Activated CD4-positive, alpha-beta T cell treated with anti-CD3 and anti-CD28 coated beads for 36 hours (primary cell): ENCODE measurements around the gene NARF. TPM values are rescaled to one million over a fixed set of nuclear protein-coding genes. Genes with fewer than 3 reads are reported as not detected.

Source experiments
- ATAC-seq: fragments of 200-7000 bp; cut with Tn5 transposase; one replicate; pipeline ENCODE4 v1.10.0; 2021; ENCODE audit warnings: mild to moderate bottlenecking, moderate library complexity
- CTCF ChIA-PET: fragments of 350-600 bp; sonication (Branson Sonifier 250); formaldehyde crosslinking; loops from one replicate; lab custom pipeline; 2021; ENCODE audit warnings: antibody characterized with exemption; lab: Charles Lee
- POLR2A ChIA-PET: fragments of 350-600 bp; sonication (Branson Sonifier 250); formaldehyde crosslinking; loops from one replicate; lab custom pipeline; 2021; ENCODE audit warnings: antibody characterized with exemption, inconsistent platforms; lab: Charles Lee
- DNase-seq: peaks from one replicate; pipeline ENCODE4 v3.0.0-alpha.2; 2020
- H3K27ac Mint-ChIP-seq: one replicate; pipeline ENCODE4 v1.8.0; 2021; ENCODE audit warnings: mixed read lengths
- H3K27me3 Mint-ChIP-seq: one replicate; pipeline ENCODE4 v1.8.0; 2021; ENCODE audit warnings: mixed read lengths
- H3K36me3 Mint-ChIP-seq: one replicate; pipeline ENCODE4 v1.8.0; 2021; ENCODE audit warnings: low read depth, mixed read lengths
- H3K4me1 Mint-ChIP-seq: one replicate; pipeline ENCODE4 v1.8.0; 2021; ENCODE audit warnings: mixed read lengths
- H3K4me3 Mint-ChIP-seq: one replicate; pipeline ENCODE4 v1.8.0; 2021; ENCODE audit warnings: mild to moderate bottlenecking, moderate library complexity, mixed read lengths
- H3K9me3 Mint-ChIP-seq: one replicate; pipeline ENCODE4 v1.8.0; 2021; ENCODE audit warnings: low read depth, mixed read lengths
- intact Hi-C, 2 experiments: fragments of 100-400 bp; cut with DNase I in 1 of 2; cut with micrococcal nuclease in 1 of 2; formaldehyde crosslinking; loops; one replicate each; pipeline versions ENCODE4 v1.14.2 to v1.15.1; 2022 to 2024; cut with DNase I, micrococcal nuclease
- total RNA-seq, 2 experiments: library from RNA; stranded (reverse); gene quantifications; one replicate each; pipeline ENCODE4 v1.2.3, GENCODE V29; 2021

Gene NARF
- total RNA-seq, 2 experiments from 2014 or later: 65.4 to 85.9 TPM

DNA sequence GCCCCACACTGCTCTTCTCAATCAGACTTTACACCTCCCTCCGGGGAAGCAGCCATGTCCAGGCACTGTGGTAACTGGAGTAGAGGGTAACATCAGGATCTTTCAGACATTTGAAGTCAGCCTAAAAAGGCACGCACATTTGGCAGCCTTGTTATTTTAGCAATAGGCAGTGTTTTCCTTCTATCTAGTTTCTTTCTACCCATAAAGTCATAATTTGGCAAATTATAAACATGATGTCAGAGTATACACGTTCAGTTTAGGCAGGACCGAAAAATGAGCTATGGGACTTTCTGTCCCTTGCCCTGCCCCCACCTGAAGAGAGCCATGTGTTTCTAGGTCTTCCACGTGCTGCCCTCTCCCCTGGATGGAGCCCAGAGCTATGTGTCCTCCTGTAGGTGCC, 21.1 kb downstream of the NARF start:
- ATAC-seq (no peak), DNase-seq (no peak)
- no peaks in the 10 kb centered on the region for H3K9me3 Mint-ChIP-seq
- no peak overlapping the region for H3K27ac Mint-ChIP-seq
- H3K4me1 Mint-ChIP-seq: peaks cover 4% of the 10 kb centered on the region
- ChIA-PET POLR2A (no interaction called here), CTCF (interaction anchor here (0.6 to 1.2 kb wide), 3 partner anchors 49 to 75 kb away, joined by 3 to 6 read pairs (median 5); no protein-coding TSS in a partner anchor)
- intact Hi-C loops: loop anchor here in 1 of 2 experiments (1.0 kb wide), 1 partner anchor 72 kb away; no protein-coding TSS in a partner anchor
- H3K4me3 Mint-ChIP-seq: no peak overlapping the region
- peaks cover 32% of the 10 kb centered on the region for H3K36me3 Mint-ChIP-seq
- no peaks in the 10 kb centered on the region for H3K27me3 Mint-ChIP-seq

DNA sequence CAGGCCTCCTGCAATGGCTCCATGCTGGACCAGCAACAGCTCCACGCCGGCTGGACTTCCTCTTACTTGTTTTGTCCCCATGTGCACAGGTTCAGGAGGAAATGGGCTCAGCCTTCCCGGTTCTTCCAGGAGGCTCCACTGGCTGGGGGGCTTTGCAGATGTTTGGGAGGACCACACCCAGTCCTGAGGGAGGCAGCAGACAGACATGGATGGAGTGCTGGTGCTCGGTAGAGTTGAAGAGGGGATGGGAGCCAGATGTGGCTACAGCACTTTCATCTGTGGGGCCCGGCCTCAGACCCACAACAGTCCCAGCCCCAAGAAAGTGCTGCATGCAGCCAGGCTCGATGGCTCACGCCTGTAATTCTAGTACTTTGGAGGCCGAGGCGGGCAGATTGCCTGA, 21.8 kb downstream of the NARF start:
- Mint-ChIP-seq H3K27ac (no peak overlapping the region), H3K4me1 (peaks cover 4% of the 10 kb centered on the region), H3K4me3 (no peak overlapping the region), H3K9me3 (no peaks in the 10 kb centered on the region), H3K27me3 (no peaks in the 10 kb centered on the region), H3K36me3 (peaks cover 38% of the 10 kb centered on the region)
- intact Hi-C loops: loop anchor here in 1 of 2 experiments (1.0 kb wide), 1 partner anchor 71 kb away; no protein-coding TSS in a partner anchor
- ATAC-seq (no peak), DNase-seq (no peak)
- ChIA-PET CTCF (interaction anchor here (0.7 to 1.2 kb wide), 2 partner anchors 71 to 74 kb away, joined by 3 to 6 read pairs; no protein-coding TSS in a partner anchor), POLR2A (no interaction called here)

DNA sequence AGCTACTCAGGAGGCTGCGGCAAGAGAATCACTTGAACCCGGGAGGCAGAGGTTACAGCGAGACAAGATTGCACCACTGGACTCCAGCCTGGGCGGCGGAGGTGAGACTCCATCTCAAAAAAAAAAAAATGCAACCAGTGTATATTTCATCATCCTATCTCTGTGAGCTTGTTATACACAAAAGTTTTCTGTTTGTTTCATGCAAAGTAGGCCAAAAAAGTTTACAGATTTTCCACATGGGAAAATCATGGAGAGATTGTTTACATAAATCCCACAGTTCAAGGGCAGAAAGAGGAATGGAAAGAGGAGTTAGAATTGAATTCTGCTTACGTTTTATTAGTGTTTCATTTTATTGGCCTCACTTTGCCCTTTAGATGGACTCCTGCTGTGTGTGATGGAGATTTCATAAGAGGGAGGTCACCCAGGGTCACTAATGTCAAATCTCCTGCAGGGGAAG, 24.7 kb downstream of the NARF start:
- no peaks in the 10 kb centered on the region for H3K27me3 Mint-ChIP-seq
- no peak for DNase-seq
- H3K4me1 Mint-ChIP-seq: peaks cover 8% of the 10 kb centered on the region
- H3K4me3 Mint-ChIP-seq: no peak overlapping the region
- CTCF ChIA-PET: interaction anchor here (0.6 kb wide), 1 partner anchor 176 kb away, joined by 3 read pairs; no protein-coding TSS in a partner anchor
- ATAC-seq: no peak
- POLR2A ChIA-PET: no interaction called here
- no peak overlapping the region for H3K27ac Mint-ChIP-seq
- peaks cover 41% of the 10 kb centered on the region for H3K36me3 Mint-ChIP-seq
- intact Hi-C loops: no loop called here
- H3K9me3 Mint-ChIP-seq: no peaks in the 10 kb centered on the region

DNA sequence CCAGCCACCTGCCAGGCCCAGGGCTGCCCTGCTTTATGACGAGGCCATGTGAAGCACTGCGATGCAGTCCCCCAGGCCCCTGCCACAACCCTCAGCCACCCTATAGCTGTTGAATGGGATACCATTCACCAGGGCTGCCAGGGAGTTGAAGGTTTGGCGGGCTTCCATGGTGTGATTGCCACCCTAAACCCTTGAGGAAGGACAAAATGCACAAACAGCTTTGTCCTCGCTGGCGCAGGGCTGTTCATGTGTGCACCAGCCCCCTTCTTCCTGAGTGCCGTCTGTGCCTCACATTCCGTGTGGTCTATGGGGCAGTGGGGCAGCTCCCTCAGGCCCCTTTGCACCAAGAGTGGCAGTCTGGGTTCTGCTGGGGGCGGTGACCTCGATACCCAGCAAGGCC, 25.3 kb downstream of the NARF start:
- DNase-seq (no peak), ATAC-seq (no peak)
- Mint-ChIP-seq H3K36me3 (peaks cover 42% of the 10 kb centered on the region), H3K9me3 (no peaks in the 10 kb centered on the region), H3K27ac (no peak overlapping the region), H3K4me3 (no peak overlapping the region), H3K27me3 (no peaks in the 10 kb centered on the region), H3K4me1 (peaks cover 8% of the 10 kb centered on the region)
- POLR2A ChIA-PET: no interaction called here
- CTCF ChIA-PET: interaction anchor here (0.6 kb wide), 1 partner anchor 176 kb away, joined by 3 read pairs; no protein-coding TSS in a partner anchor
- intact Hi-C loops: no loop called here

DNA sequence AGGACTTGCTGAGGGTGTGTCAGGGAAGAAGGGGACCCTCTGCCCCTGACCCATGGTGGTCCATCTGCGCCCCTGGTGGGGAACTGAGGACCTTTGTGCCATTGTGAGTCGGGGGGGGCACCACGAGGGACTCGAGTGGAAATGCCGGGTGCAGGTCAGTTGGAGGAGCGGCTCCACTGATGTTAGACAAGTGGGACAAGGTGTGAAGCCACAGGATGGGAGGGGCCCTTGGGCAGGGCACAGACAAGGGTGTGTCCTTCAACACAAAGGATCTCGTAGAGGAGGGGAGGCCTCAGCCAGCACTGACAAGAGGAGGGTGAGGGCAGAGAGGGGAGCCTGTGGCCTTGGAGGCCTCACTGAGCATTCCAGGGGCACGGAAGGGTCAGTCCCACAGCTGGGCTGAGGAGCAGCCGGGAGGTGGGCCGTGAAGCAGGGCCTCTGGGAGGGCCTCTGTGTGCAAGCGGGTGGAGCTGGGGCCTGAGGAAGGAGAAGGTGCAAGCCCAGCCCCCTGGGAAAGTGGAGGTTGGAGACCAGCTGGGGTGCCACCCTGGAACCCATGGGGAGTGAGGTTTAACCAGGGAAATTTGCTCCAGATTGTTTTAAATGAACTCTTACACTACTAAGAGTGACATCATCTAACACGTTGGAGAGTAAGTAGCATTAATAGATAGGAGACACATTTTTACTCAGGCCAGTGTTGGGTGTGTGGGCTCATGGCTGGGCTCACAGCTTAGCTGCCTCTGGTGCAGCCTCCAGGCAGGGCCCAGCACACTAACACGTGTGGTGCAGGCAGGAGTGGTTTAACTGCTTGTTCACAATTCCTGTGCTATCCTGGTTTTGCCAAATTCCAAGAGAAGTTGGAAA, 27.9 kb downstream of the NARF start:
- Mint-ChIP-seq H3K36me3 (peaks cover 36% of the 10 kb centered on the region), H3K27me3 (no peaks in the 10 kb centered on the region), H3K4me1 (peaks cover 8% of the 10 kb centered on the region), H3K4me3 (no peak overlapping the region), H3K27ac (no peak overlapping the region), H3K9me3 (no peaks in the 10 kb centered on the region)
- CTCF ChIA-PET: no interaction called here
- intact Hi-C loops: no loop called here
- no peak for ATAC-seq
- POLR2A ChIA-PET: no interaction called here
- no peak for DNase-seq

DNA sequence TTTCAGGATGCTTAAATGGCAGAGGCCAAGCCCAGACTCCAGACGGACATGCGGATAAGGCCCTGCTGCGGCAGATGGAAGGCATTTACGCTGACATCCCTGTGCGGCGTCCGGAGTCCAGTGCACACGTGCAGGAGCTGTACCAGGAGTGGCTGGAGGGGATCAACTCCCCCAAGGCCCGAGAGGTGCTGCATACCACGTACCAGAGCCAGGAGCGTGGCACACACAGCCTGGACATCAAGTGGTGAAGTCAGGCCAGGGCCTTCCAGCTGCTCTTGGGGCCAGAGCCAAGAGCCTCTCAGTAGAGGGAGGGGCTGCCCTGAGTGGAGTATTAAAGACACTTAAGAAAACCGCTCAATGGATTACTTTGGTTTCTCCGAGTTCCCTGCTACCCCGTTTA, 29.4 kb downstream of the NARF start:
- ATAC-seq (no peak), DNase-seq (no peak)
- Mint-ChIP-seq H3K36me3 (peaks cover 30% of the 10 kb centered on the region), H3K27ac (no peak overlapping the region), H3K4me1 (peaks cover 8% of the 10 kb centered on the region), H3K27me3 (no peaks in the 10 kb centered on the region), H3K4me3 (no peak overlapping the region), H3K9me3 (no peaks in the 10 kb centered on the region)
- POLR2A ChIA-PET: no interaction called here
- CTCF ChIA-PET: interaction anchor here (0.7 kb wide), 1 partner anchor 60 kb away, joined by 3 read pairs; no protein-coding TSS in a partner anchor
- intact Hi-C loops: no loop called here

DNA sequence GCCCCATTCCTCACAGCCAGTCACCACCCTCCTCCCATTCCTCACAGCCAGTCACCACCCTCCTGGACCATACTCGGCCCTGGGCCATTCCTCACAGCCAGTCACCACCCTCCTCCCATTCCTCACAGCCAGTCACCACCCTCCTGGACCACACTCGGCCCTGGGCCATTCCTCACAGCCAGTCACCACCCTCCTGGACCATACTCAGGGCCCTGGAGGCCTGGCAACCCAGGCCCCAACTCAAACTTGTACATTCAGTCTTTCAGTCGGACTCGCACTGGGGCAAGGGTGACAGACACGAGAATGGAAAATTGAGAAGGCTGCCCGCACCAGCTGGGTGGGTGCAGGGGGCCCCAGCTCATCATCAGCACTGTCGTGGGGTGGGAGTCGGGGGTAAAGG, 30.6 kb downstream of the NARF start:
- no peak for ATAC-seq
- POLR2A ChIA-PET: no interaction called here
- peaks cover 24% of the 10 kb centered on the region for H3K36me3 Mint-ChIP-seq
- no peak for DNase-seq
- H3K4me3 Mint-ChIP-seq: no peak overlapping the region
- no peak overlapping the region for H3K27ac Mint-ChIP-seq
- no peaks in the 10 kb centered on the region for H3K27me3 Mint-ChIP-seq
- intact Hi-C loops: no loop called here
- CTCF ChIA-PET: interaction anchor here (0.9 kb wide), 1 partner anchor 179 kb away, joined by 3 read pairs; no protein-coding TSS in a partner anchor
- H3K9me3 Mint-ChIP-seq: no peaks in the 10 kb centered on the region
- peaks cover 8% of the 10 kb centered on the region for H3K4me1 Mint-ChIP-seq

DNA sequence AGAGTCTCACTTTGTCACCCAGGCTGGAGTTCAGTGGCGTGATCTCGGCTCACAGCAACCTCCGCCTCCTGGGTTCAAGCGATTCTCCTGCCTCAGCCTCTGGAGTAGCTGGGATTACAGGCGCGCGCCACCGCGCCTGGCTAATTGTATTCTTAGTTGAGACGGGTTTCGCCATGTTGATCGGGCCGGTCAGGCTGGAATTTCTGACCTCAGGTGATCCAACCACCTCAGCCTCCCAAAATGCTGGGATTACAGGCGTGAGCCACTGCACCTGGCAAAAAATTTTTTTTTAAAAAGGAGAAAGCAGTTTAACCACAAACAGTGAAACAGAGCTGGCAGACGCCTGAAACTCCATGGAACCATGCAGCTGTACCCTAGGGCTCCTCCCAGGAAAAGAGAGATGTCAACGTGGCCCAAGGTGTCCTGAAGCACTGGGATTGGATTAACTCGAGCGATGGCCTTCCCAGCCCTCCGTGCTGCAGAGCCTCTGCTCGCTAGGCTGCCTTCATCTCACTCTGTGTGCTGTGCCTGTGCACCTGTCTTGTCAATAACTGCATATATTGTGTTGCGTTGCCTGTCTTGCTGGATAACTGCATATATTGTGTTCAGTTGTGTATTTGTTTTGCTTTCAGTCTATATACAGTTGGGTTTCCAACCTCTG, 31.4 kb downstream of the NARF start:
- ATAC-seq: no peak
- no peaks in the 10 kb centered on the region for H3K27me3 Mint-ChIP-seq
- intact Hi-C loops: loop anchor here in 1 of 2 experiments (5.0 kb wide), 1 partner anchor 62 kb away; no protein-coding TSS in a partner anchor
- POLR2A ChIA-PET: no interaction called here
- peaks cover 19% of the 10 kb centered on the region for H3K36me3 Mint-ChIP-seq
- H3K4me3 Mint-ChIP-seq: no peak overlapping the region
- DNase-seq: no peak
- CTCF ChIA-PET: no interaction called here
- H3K4me1 Mint-ChIP-seq: peaks cover 12% of the 10 kb centered on the region
- no peaks in the 10 kb centered on the region for H3K9me3 Mint-ChIP-seq
- peak overlapping the region; percentile 35 for H3K27ac Mint-ChIP-seq

DNA sequence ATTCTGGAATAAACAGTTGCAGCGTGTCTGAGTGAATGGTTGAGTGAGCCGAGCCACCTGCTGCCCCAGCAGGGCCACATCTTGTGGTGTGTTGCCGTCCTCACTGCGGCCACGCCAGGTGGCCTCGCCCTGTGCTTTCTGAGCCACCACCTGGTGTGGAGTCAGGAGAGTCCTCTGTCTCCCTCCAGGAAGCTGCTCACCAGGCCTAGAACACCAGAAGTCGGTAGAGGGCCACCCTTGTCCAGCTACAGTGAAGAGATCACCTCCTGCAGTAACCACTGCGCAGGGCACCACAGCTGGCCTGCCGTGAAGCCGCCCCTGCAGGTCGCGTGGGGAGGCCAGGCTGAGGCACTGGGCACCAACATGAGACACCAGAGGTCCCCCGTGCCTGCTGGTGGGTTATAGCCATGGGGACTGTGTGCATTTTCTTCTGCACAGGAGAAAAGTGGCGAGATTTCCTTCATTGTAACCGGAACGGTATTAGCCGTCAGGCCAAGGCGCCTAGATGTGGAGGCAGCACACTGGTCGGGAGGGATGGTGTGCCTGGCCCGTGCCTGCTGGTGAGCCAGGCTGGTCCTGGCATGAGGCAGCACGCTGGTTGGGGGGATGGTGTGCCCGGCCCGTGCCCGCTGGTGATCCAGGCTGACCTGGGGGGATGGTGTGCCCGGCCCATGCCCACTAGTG, 32.1 kb downstream of the NARF start:
- H3K36me3 Mint-ChIP-seq: peaks cover 17% of the 10 kb centered on the region
- POLR2A ChIA-PET: no interaction called here
- H3K27me3 Mint-ChIP-seq: no peaks in the 10 kb centered on the region
- H3K4me1 Mint-ChIP-seq: peaks cover 12% of the 10 kb centered on the region
- CTCF ChIA-PET: interaction anchor here (0.6 kb wide), 1 partner anchor 26 kb away, joined by 3 read pairs; no protein-coding TSS in a partner anchor
- intact Hi-C loops: loop anchor here in 1 of 2 experiments (5.0 kb wide), 1 partner anchor 62 kb away; no protein-coding TSS in a partner anchor
- DNase-seq (no peak), ATAC-seq (no peak)
- H3K4me3 Mint-ChIP-seq: no peak overlapping the region
- H3K9me3 Mint-ChIP-seq: no peaks in the 10 kb centered on the region
- H3K27ac Mint-ChIP-seq: peak overlapping the region; percentile 35

DNA sequence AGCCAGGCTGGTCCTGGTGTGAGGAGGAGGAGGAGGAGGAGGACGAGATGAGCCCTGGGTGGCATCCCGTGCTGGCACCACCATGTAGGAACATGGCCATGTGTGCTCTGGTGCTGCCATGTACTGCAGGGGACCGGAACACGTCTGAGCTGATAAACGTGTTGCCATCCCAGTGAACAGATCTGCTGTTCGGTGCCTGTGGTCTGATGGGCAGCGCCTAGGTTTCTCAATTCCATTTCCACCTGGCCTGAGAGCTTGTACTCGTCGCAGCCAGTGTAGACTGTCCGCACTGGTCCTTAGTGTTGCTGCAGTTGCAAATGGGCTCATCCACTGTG, 32.6 kb downstream of the NARF start:
- CTCF ChIA-PET: interaction anchor here (0.6 kb wide), 1 partner anchor 26 kb away, joined by 3 read pairs; no protein-coding TSS in a partner anchor
- Mint-ChIP-seq H3K4me1 (peaks cover 10% of the 10 kb centered on the region), H3K9me3 (no peaks in the 10 kb centered on the region), H3K36me3 (peaks cover 13% of the 10 kb centered on the region), H3K27ac (no peak overlapping the region), H3K4me3 (no peak overlapping the region), H3K27me3 (no peaks in the 10 kb centered on the region)
- ATAC-seq: no peak
- DNase-seq: no peak
- intact Hi-C loops: loop anchor here in 1 of 2 experiments (5.0 kb wide), 1 partner anchor 61 kb away; no protein-coding TSS in a partner anchor
- POLR2A ChIA-PET: no interaction called here

DNA sequence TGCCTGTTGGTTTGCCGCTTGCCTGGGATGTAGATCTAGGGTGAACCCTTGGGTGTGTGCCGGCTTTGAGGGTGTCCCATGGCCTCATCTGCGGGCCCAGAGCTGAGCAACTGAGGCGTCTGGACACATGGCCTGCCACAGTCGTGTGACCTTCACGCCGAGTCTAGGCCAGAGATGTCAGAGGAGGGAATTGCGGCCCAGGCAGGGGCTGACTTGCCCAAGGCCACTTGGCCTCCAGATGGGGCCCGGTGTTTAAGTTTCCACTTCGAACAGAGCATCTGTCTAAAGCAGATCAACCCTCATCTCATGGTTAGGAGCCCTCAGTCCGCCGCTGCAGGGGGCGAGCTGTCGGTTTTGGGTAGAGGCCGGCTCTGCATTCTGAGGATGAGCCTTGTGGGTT, 33.0 kb downstream of the NARF start:
- Mint-ChIP-seq H3K4me3 (no peak overlapping the region), H3K4me1 (peaks cover 6% of the 10 kb centered on the region), H3K9me3 (no peaks in the 10 kb centered on the region), H3K27ac (no peak overlapping the region), H3K27me3 (no peaks in the 10 kb centered on the region), H3K36me3 (peaks cover 10% of the 10 kb centered on the region)
- intact Hi-C loops: loop anchor here in 1 of 2 experiments (5.0 kb wide), 1 partner anchor 61 kb away; no protein-coding TSS in a partner anchor
- DNase-seq (no peak), ATAC-seq (no peak)
- ChIA-PET POLR2A (no interaction called here), CTCF (no interaction called here)
